GM12874 (cell line): Measurements from ENCODE around the gene VGF.

Experiments
- TF ChIP-seq, protein P1 (sequence below): IDR thresholded peaks from 2 replicates; pipeline ENCODE4 v1.5.1; 2011; ENCODE audit warnings: low read depth, mild to moderate bottlenecking, control low read depth, low read length, moderate library complexity; ENCODE audit not compliant: insufficient read depth

VGF gene

DNA sequence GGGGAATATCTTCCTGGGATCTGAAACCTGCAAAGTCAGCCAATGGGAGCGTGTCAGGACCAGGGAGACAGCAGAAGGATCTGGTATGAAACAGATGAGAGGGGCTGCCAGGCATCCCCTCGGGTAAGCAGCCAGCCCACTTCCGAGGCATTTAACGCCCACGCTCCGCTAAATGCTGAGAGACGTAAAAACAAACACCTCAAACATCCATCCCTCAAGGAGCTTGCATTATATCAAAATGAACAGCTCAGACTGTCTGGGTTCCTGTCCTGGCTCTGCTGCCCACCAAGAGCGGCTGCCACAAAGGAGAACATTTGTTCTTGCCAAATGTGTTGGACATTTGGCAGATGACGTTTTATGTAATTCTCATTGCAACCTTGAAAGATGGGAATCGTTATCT, 45.5 kb downstream of the VGF start:
- TF ChIP-seq, protein P1, sequence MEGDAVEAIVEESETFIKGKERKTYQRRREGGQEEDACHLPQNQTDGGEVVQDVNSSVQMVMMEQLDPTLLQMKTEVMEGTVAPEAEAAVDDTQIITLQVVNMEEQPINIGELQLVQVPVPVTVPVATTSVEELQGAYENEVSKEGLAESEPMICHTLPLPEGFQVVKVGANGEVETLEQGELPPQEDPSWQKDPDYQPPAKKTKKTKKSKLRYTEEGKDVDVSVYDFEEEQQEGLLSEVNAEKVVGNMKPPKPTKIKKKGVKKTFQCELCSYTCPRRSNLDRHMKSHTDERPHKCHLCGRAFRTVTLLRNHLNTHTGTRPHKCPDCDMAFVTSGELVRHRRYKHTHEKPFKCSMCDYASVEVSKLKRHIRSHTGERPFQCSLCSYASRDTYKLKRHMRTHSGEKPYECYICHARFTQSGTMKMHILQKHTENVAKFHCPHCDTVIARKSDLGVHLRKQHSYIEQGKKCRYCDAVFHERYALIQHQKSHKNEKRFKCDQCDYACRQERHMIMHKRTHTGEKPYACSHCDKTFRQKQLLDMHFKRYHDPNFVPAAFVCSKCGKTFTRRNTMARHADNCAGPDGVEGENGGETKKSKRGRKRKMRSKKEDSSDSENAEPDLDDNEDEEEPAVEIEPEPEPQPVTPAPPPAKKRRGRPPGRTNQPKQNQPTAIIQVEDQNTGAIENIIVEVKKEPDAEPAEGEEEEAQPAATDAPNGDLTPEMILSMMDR = no peak

DNA sequence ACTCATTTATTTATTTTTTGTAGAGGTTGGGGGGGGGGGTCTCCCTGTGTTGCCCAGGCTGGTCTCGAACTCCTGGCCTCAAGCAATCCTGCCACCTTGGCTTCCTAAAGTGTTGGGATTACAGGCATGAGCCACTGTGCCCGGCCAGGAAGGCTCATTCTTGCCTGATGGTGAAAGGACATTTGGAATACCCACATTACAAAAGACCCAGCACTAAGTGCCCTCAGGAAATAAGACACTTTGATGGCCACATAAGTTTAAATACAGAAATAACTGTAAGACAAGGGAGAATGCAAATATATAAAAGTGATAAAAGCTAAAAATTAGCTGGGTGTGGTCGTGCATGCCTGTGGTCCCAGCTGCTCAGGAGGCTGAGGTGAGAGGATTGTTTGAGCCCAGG, 46.5 kb downstream of the VGF start:
- TF ChIP-seq, protein P1 = no peak

DNA sequence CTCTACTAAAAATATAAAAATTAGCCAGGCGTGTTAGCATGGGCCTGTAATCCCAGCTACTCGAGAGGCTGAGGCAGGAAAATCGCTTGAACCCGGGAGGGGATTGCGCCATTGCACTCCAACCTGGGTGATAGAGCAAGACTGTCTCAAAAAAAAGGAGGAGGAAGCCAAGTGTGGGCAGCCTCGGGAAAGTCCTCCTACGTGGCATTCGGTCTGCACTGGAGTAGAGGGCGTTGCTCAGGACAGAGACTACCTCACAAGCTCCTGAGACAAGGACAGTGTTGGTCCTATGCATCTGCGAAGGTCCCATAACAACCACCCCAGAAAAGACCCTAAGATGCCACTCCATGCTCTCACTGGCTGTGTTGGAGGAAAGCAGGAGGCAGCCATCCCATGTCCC, 48.5 kb downstream of the VGF start:
- TF ChIP-seq, protein P1 = no peak

DNA sequence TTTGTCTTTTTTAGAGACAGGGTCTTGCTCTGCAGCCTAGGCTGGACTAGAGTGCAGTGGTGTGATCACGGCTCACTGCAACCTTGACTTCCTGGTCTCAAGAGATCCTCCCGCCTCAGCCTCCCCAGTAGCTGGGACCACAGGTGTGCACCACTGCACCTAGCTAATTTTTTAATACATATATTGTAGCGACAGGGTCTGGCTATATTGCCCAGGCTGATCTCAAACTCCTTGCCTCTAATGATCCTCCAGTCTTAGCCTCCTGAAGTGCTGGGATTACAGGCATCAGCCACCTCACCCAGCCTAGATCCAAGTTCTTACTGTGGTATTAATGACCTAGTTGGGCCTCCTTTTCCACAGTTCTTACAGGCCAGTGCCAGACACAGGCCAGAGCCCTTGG, 50.2 kb downstream of the VGF start:
- TF ChIP-seq, protein P1 = no peak

DNA sequence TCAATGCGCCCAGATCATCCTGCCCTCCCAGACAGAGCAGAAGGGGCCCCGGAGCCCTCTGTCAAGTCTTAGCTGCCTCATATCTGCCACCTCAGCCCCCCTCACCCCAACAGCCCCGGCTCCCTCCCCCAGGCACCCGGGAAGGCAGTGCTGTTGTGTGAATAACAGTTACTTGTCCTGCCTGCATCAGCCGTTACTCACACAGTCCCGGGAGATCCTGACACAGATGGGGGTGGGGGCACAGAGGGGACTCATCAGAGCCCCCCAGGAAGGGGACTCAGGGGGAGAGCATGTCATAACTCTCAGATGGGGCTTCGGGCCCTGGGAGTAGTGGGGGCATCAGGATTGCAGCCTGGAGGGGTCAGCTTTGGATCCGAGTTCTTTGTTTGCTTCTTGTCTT, 50.9 kb downstream of the VGF start:
- TF ChIP-seq, protein P1 = no peak

DNA sequence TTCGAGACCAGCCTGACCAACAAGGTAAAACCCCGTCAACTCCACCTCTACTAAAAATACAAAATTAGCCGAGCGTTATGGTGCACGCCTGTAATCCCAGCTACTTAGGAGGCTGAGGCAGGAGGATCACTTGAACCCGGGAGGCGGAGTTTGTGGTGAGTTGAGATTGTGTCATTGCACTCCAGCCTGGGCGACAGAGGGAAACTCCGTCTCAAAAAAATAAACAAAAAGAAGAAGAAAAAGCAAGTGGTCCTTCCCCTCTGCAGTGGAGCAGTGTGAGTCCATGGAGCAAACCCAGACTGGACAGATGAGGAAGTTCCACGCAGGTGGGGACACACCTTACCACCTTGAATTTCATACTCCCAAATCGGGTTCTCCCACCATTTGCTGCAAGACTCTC, 51.5 kb downstream of the VGF start:
- TF ChIP-seq, protein P1 = no peak
